ENCODE measurements around the gene BTBD2. TPM values are rescaled to one million over a fixed set of nuclear protein-coding genes. Genes with fewer than 3 reads are reported as not detected.

Gene BTBD2
- total RNA-seq, 1 donor from 2014 or later, result 25.8 TPM

- no peak overlapping the region for H3K4me3 Mint-ChIP-seq
- peaks cover 4% of the 10 kb centered on the region for H3K4me1 Mint-ChIP-seq
- no peak for DNase-seq
- no peaks in the 10 kb centered on the region for H3K9me3 Mint-ChIP-seq
- no peaks in the 10 kb centered on the region for H3K27me3 Mint-ChIP-seq
- intact Hi-C loops (cut with micrococcal nuclease), result no loop called here
- H3K27ac Mint-ChIP-seq, result no peak overlapping the region
- peaks cover 22% of the 10 kb centered on the region for H3K36me3 Mint-ChIP-seq (ENCODE audit: low read depth)
Observed at GRCh38 chr19:1952635-1953034, 62.9 kb downstream of the BTBD2 start.

GRCh38 chr19:1950640-1951039 lies 64.9 kb downstream of the BTBD2 start:
- H3K4me3 Mint-ChIP-seq, result no peak overlapping the region
- intact Hi-C loops (cut with micrococcal nuclease), result no loop called here
- H3K27ac Mint-ChIP-seq, result peak overlapping the region; percentile 20
- H3K9me3 Mint-ChIP-seq, result no peaks in the 10 kb centered on the region
- no peak for DNase-seq
- peaks cover 24% of the 10 kb centered on the region for H3K36me3 Mint-ChIP-seq (ENCODE audit: low read depth)
- peaks cover 8% of the 10 kb centered on the region for H3K4me1 Mint-ChIP-seq
- no peaks in the 10 kb centered on the region for H3K27me3 Mint-ChIP-seq

- intact Hi-C loops (cut with micrococcal nuclease), result no loop called here
- Mint-ChIP-seq H3K27me3 (no peaks in the 10 kb centered on the region), H3K4me3 (no peak overlapping the region), H3K9me3 (no peaks in the 10 kb centered on the region), H3K36me3 (ENCODE audit: low read depth) (peaks cover 24% of the 10 kb centered on the region), H3K4me1 (peaks cover 8% of the 10 kb centered on the region), H3K27ac (no peak overlapping the region)
- no peak for DNase-seq
Observed at GRCh38 chr19:1949304-1950101, 66.0 kb downstream of the BTBD2 start.

- H3K27ac Mint-ChIP-seq, result no peak overlapping the region
- no peaks in the 10 kb centered on the region for H3K27me3 Mint-ChIP-seq
- intact Hi-C loops (cut with micrococcal nuclease), result no loop called here
- peaks cover 17% of the 10 kb centered on the region for H3K4me1 Mint-ChIP-seq
- H3K9me3 Mint-ChIP-seq, result no peaks in the 10 kb centered on the region
- no peak overlapping the region for H3K4me3 Mint-ChIP-seq
- no peak for DNase-seq
- H3K36me3 Mint-ChIP-seq (ENCODE audit: low read depth), result peaks cover 26% of the 10 kb centered on the region
Observed at GRCh38 chr19:1947651-1948209, 67.8 kb downstream of the BTBD2 start.

GRCh38 chr19:1945899-1946298 lies 69.6 kb downstream of the BTBD2 start:
- intact Hi-C loops (cut with micrococcal nuclease), result no loop called here
- Mint-ChIP-seq H3K4me1 (peaks cover 18% of the 10 kb centered on the region), H3K27ac (peak overlapping the region; percentile 27), H3K9me3 (no peaks in the 10 kb centered on the region), H3K4me3 (no peak overlapping the region), H3K36me3 (ENCODE audit: low read depth) (peaks cover 23% of the 10 kb centered on the region), H3K27me3 (no peaks in the 10 kb centered on the region)
- DNase-seq, result peak; percentile 76

GRCh38 chr19:1944916-1945561 lies 70.5 kb downstream of the BTBD2 start:
- Mint-ChIP-seq H3K27ac (no peak overlapping the region), H3K4me1 (peaks cover 22% of the 10 kb centered on the region), H3K9me3 (no peaks in the 10 kb centered on the region), H3K36me3 (ENCODE audit: low read depth) (peaks cover 15% of the 10 kb centered on the region), H3K4me3 (no peak overlapping the region), H3K27me3 (no peaks in the 10 kb centered on the region)
- intact Hi-C loops (cut with micrococcal nuclease), result no loop called here
- DNase-seq, result no peak

GRCh38 chr19:1944088-1944915 lies 71.2 kb downstream of the BTBD2 start:
- H3K4me3 Mint-ChIP-seq, result peak overlapping the region; percentile 49
- H3K27me3 Mint-ChIP-seq, result no peaks in the 10 kb centered on the region
- intact Hi-C loops (cut with micrococcal nuclease), result no loop called here
- no peak for DNase-seq
- H3K4me1 Mint-ChIP-seq, result peaks cover 27% of the 10 kb centered on the region
- H3K9me3 Mint-ChIP-seq, result no peaks in the 10 kb centered on the region
- H3K27ac Mint-ChIP-seq, result no peak overlapping the region
- H3K36me3 Mint-ChIP-seq (ENCODE audit: low read depth), result peaks cover 14% of the 10 kb centered on the region

- peak overlapping the region; percentile 92 for H3K4me3 Mint-ChIP-seq
- DNase-seq, result no peak
- H3K27me3 Mint-ChIP-seq, result no peaks in the 10 kb centered on the region
- peaks cover 11% of the 10 kb centered on the region for H3K36me3 Mint-ChIP-seq (ENCODE audit: low read depth)
- H3K4me1 Mint-ChIP-seq, result peaks cover 25% of the 10 kb centered on the region
- peak overlapping the region; percentile 93 for H3K27ac Mint-ChIP-seq
- intact Hi-C loops (cut with micrococcal nuclease), result loop anchor here (2.0 kb wide), 2 partner anchors 67 to 99 kb away; no protein-coding TSS in a partner anchor
- no peaks in the 10 kb centered on the region for H3K9me3 Mint-ChIP-seq
Observed at GRCh38 chr19:1943661-1944087, 71.8 kb downstream of the BTBD2 start.

GRCh38 chr19:1942934-1943555 lies 72.5 kb downstream of the BTBD2 start:
- DNase-seq, result no peak
- Mint-ChIP-seq H3K4me3 (peak overlapping the region; percentile 92), H3K4me1 (peaks cover 26% of the 10 kb centered on the region), H3K27me3 (no peaks in the 10 kb centered on the region), H3K27ac (peak overlapping the region; percentile 93), H3K9me3 (no peaks in the 10 kb centered on the region), H3K36me3 (ENCODE audit: low read depth) (peaks cover 11% of the 10 kb centered on the region)
- intact Hi-C loops (cut with micrococcal nuclease), result loop anchor here (2.0 kb wide), 2 partner anchors 66 to 100 kb away; no protein-coding TSS in a partner anchor

GRCh38 chr19:1942078-1942933 lies 73.2 kb downstream of the BTBD2 start:
- Mint-ChIP-seq H3K4me1 (peaks cover 30% of the 10 kb centered on the region), H3K36me3 (ENCODE audit: low read depth) (peaks cover 11% of the 10 kb centered on the region), H3K27me3 (no peaks in the 10 kb centered on the region), H3K4me3 (peak overlapping the region; percentile 92), H3K27ac (peak overlapping the region; percentile 93), H3K9me3 (no peaks in the 10 kb centered on the region)
- intact Hi-C loops (cut with micrococcal nuclease), result loop anchor here (2.0 kb wide), 2 partner anchors 66 to 100 kb away; no protein-coding TSS in a partner anchor
- peak; percentile 95 for DNase-seq

GRCh38 chr19:1941146-1942077 lies 74.1 kb downstream of the BTBD2 start, which contains the start of gene CSNK1G2:
TSS of gene CSNK1G2 (plus strand) at chr19:1941172. CDS start at chr19:1969773, 28,601 bp downstream.
- Mint-ChIP-seq H3K27ac (peak within 1 kb of the TSS; percentile 95), H3K4me3 (peak within 1 kb of the TSS; percentile 92), H3K4me1 (peaks cover 34% of the 10 kb centered on the region), H3K36me3 (ENCODE audit: low read depth) (peaks cover 16% of the 10 kb centered on the region), H3K9me3 (no peaks in the 10 kb centered on the region), H3K27me3 (no peaks in the 10 kb centered on the region)
- DNase-seq, result no peak
- intact Hi-C loops (cut with micrococcal nuclease), result loop anchor here (1.0 to 2.0 kb wide), 3 partner anchors 36 to 101 kb away; partner anchors contain the start of genes ADAT3 and SCAMP4

Measured in activated CD4-positive, alpha-beta T cell treated with anti-CD3 and anti-CD28 coated beads, Interleukin-2, amount 10 ng/mL, durations not matched to agents 24 days and 14 days (primary cell).